DND-41 (cell line): Measurements from ENCODE around the gene TTC23L.

Experiments used
- ATAC-seq: fragments of 200-7000 bp; cut with Tn5 transposase; 3 replicates; pipeline ENCODE4 v1.9.1; 2021; ENCODE audit warnings: low read depth; ENCODE audit not compliant: insufficient read depth
- DNase-seq: peaks from one replicate; pipeline ENCODE4 v3.0.0-alpha.2; 2020
- H2AFZ ChIP-seq: 2 replicates; pipeline ENCODE4 v1.6.0; 2012; ENCODE audit warnings: low read depth, low read length
- H3K27ac ChIP-seq: 2 replicates; pipeline ENCODE4 v1.5.1; 2012; ENCODE audit warnings: low read length, inconsistent platforms
- H3K27me3 ChIP-seq: fragments of 200-600 bp; sonication (generic); 2 replicates; pipeline ENCODE4 v1.6.0; 2012; ENCODE audit warnings: low read length, mild to moderate bottlenecking, inconsistent platforms; ENCODE audit not compliant: insufficient read depth, poor library complexity
- H3K36me3 ChIP-seq: 2 replicates; pipeline ENCODE4 v1.5.1; 2012; ENCODE audit warnings: low read length, inconsistent platforms; ENCODE audit not compliant: insufficient read depth
- H3K4me1 ChIP-seq: 2 replicates; pipeline ENCODE4 v1.5.1; 2012; ENCODE audit warnings: mild to moderate bottlenecking, low read length; ENCODE audit not compliant: insufficient read depth
- H3K4me2 ChIP-seq: 2 replicates; pipeline ENCODE4 v1.6.0; 2012; ENCODE audit warnings: mild to moderate bottlenecking, moderate library complexity, low read length, inconsistent platforms; ENCODE audit not compliant: insufficient read depth
- H3K4me3 ChIP-seq, 2 experiments: fragments of 200-600 bp in 1 of 2; shearing (Covaris generic) in 1 of 2; 2 replicates each; pipeline ENCODE4 v1.5.1; 2012 to 2016; ENCODE audit warnings: inconsistent platforms in 2 of 2, low read length in 2 of 2, mild to moderate bottlenecking in 2 of 2, low read depth in 1 of 2, moderate library complexity in 1 of 2
- H3K79me2 ChIP-seq: 2 replicates; pipeline ENCODE4 v1.6.0; 2012; ENCODE audit warnings: low read length, inconsistent platforms; ENCODE audit not compliant: insufficient read depth
- H3K9ac ChIP-seq: 2 replicates; pipeline ENCODE4 v1.6.0; 2012; ENCODE audit warnings: low read depth, mild to moderate bottlenecking, inconsistent platforms, low read length, moderate library complexity
- H3K9me3 ChIP-seq: 2 replicates; pipeline ENCODE4 v1.5.1; 2012; ENCODE audit warnings: low read length, moderate library complexity, mild to moderate bottlenecking, inconsistent platforms; ENCODE audit not compliant: insufficient read depth, severe bottlenecking
- H4K20me1 ChIP-seq: 2 replicates; pipeline ENCODE4 v1.6.0; 2012; ENCODE audit warnings: low read length; ENCODE audit not compliant: insufficient read depth
- EZH2 ChIP-seq: IDR thresholded peaks from 3 replicates; pipeline ENCODE4 v1.6.1; 2012; ENCODE audit warnings: borderline replicate concordance, low read depth, mild to moderate bottlenecking, moderate library complexity, low read length, inconsistent platforms; ENCODE audit not compliant: severe bottlenecking
- TF ChIP-seq, protein P1 (sequence below): IDR thresholded peaks from 2 replicates; pipeline ENCODE4 v1.5.1; 2012; ENCODE audit warnings: borderline replicate concordance, low read length, moderate library complexity, mild to moderate bottlenecking; ENCODE audit not compliant: poor library complexity, severe bottlenecking; ENCODE audit errors: extremely low read depth

TTC23L gene

GRCh38 chr5:34791761-34792244 lies 47.2 kb upstream of the TTC23L start:
- Histone ChIP-seq H3K79me2 (no peaks in the 10 kb centered on the region), H3K27ac (no peak overlapping the region)
- no peak for ATAC-seq

GRCh38 chr5:34802834-34803563 lies 36.0 kb upstream of the TTC23L start:
- Histone ChIP-seq H4K20me1 (no peaks in the 10 kb centered on the region), H3K79me2 (no peaks in the 10 kb centered on the region), H3K36me3 (no peaks in the 10 kb centered on the region), H2AFZ (no peak overlapping the region), H3K27me3 (peaks cover 2% of the 10 kb centered on the region), H3K27ac (no peak overlapping the region), H3K4me3 (no peak overlapping the region), H3K4me1 (no peaks in the 10 kb centered on the region), H3K4me2 (no peak overlapping the region), H3K9me3 (no peaks in the 10 kb centered on the region), H3K9ac (no peak overlapping the region)
- no peak for DNase-seq
- TF ChIP-seq, protein P1, sequence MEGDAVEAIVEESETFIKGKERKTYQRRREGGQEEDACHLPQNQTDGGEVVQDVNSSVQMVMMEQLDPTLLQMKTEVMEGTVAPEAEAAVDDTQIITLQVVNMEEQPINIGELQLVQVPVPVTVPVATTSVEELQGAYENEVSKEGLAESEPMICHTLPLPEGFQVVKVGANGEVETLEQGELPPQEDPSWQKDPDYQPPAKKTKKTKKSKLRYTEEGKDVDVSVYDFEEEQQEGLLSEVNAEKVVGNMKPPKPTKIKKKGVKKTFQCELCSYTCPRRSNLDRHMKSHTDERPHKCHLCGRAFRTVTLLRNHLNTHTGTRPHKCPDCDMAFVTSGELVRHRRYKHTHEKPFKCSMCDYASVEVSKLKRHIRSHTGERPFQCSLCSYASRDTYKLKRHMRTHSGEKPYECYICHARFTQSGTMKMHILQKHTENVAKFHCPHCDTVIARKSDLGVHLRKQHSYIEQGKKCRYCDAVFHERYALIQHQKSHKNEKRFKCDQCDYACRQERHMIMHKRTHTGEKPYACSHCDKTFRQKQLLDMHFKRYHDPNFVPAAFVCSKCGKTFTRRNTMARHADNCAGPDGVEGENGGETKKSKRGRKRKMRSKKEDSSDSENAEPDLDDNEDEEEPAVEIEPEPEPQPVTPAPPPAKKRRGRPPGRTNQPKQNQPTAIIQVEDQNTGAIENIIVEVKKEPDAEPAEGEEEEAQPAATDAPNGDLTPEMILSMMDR: no peak
- no peak for TF ChIP-seq EZH2
- no peak for ATAC-seq

More at GRCh38 chr5:34791761-34792244, 47.2 kb upstream of the TTC23L start:
- H3K9me3 ChIP-seq: no peaks in the 10 kb centered on the region
- TF ChIP-seq, protein P1: no peak
- TF ChIP-seq EZH2: no peak
- no peaks in the 10 kb centered on the region for H3K27me3 ChIP-seq
- H3K9ac ChIP-seq: no peak overlapping the region
- H3K36me3 ChIP-seq: no peaks in the 10 kb centered on the region
- H3K4me1 ChIP-seq: no peaks in the 10 kb centered on the region
- no peaks in the 10 kb centered on the region for H4K20me1 ChIP-seq
- no peak overlapping the region for H2AFZ ChIP-seq
- H3K4me3 ChIP-seq: no peak overlapping the region
- DNase-seq: no peak
- no peak overlapping the region for H3K4me2 ChIP-seq

GRCh38 chr5:34803974-34804732 lies 34.8 kb upstream of the TTC23L start:
- no peak for TF ChIP-seq EZH2
- TF ChIP-seq, protein P1: no peak

More at GRCh38 chr5:34803974-34804732, 34.8 kb upstream of the TTC23L start:
- no peaks in the 10 kb centered on the region for H3K4me1 ChIP-seq
- no peak overlapping the region for H2AFZ ChIP-seq
- H3K79me2 ChIP-seq: no peaks in the 10 kb centered on the region
- no peaks in the 10 kb centered on the region for H3K36me3 ChIP-seq
- H3K27me3 ChIP-seq: peaks cover 7% of the 10 kb centered on the region
- no peaks in the 10 kb centered on the region for H3K9me3 ChIP-seq
- ATAC-seq: no peak
- no peak for DNase-seq
- H3K4me2 ChIP-seq: no peak overlapping the region
- H3K9ac ChIP-seq: no peak overlapping the region
- H4K20me1 ChIP-seq: no peaks in the 10 kb centered on the region
- no peak overlapping the region for H3K4me3 ChIP-seq
- no peak overlapping the region for H3K27ac ChIP-seq
